CD4-positive, alpha-beta T cell treated with Interleukin-2 at 100 ng/mL for 4 hours (primary cell): ENCODE results near the gene LONP1.

Source experiments
- DNase-seq: peaks from one replicate; pipeline ENCODE4 v3.0.0-alpha.2; 2020; ENCODE audit warnings: low spot score

LONP1 gene

GRCh38 chr19:5648464-5648863 lies 71.5 kb downstream of the LONP1 start:
- no peak for DNase-seq

GRCh38 chr19:5646703-5647102 lies 73.2 kb downstream of the LONP1 start:
- DNase-seq: no peak

- no peak for DNase-seq
These were observed 74.5 kb downstream of the LONP1 start for GRCh38 chr19:5645409-5645808.

- no peak for DNase-seq
These were observed 75.9 kb downstream of the LONP1 start for GRCh38 chr19:5644037-5644436.

- no peak for DNase-seq
These were observed 76.9 kb downstream of the LONP1 start for GRCh38 chr19:5643060-5643459.

- DNase-seq: no peak
These were observed 77.7 kb downstream of the LONP1 start for GRCh38 chr19:5642204-5642603.
